IgD-negative memory B cell (primary cell): ENCODE results near the gene WDR1. TPM values are rescaled to one million over a fixed set of nuclear protein-coding genes. Genes with fewer than 3 reads are reported as not detected.

Source experiments
- H3K27ac Mint-ChIP-seq, 3 donors: one replicate each; pipeline ENCODE4 v1.8.0; 2020 to 2022; ENCODE audit warnings: mild to moderate bottlenecking in 3 of 3, mixed read lengths in 3 of 3, moderate library complexity in 1 of 3
- H3K27me3 Mint-ChIP-seq: one replicate; pipeline ENCODE4 v1.8.0; 2021; ENCODE audit warnings: mixed read lengths
- H3K36me3 Mint-ChIP-seq: one replicate; pipeline ENCODE4 v1.8.0; 2020; ENCODE audit warnings: mild to moderate bottlenecking, mixed read lengths
- H3K4me1 Mint-ChIP-seq, 3 donors: one replicate each; pipeline ENCODE4 v1.8.0; 2020 to 2022; ENCODE audit warnings: mixed read lengths in 3 of 3, mild to moderate bottlenecking in 1 of 3
- H3K4me3 Mint-ChIP-seq, 4 donors: one replicate each; pipeline ENCODE4 v1.8.0; 2020 to 2022; ENCODE audit warnings: mild to moderate bottlenecking in 4 of 4, mixed read lengths in 4 of 4, moderate library complexity in 3 of 4
- H3K9me3 Mint-ChIP-seq, 3 donors: one replicate each; pipeline ENCODE4 v1.8.0; 2020 to 2021; ENCODE audit warnings: mixed read lengths in 3 of 3, mild to moderate bottlenecking in 1 of 3
- polyA plus RNA-seq: library from polyadenylated mRNA; unstranded; fragments of 300-500 nt; fragmentation: Illumina TruSeq; gene quantifications from one replicate; pipeline ENCODE4 v1.2.3, GENCODE V29; 2021

The WDR1 gene, protein sequence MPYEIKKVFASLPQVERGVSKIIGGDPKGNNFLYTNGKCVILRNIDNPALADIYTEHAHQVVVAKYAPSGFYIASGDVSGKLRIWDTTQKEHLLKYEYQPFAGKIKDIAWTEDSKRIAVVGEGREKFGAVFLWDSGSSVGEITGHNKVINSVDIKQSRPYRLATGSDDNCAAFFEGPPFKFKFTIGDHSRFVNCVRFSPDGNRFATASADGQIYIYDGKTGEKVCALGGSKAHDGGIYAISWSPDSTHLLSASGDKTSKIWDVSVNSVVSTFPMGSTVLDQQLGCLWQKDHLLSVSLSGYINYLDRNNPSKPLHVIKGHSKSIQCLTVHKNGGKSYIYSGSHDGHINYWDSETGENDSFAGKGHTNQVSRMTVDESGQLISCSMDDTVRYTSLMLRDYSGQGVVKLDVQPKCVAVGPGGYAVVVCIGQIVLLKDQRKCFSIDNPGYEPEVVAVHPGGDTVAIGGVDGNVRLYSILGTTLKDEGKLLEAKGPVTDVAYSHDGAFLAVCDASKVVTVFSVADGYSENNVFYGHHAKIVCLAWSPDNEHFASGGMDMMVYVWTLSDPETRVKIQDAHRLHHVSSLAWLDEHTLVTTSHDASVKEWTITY
- 213 TPM for polyA plus RNA-seq

DNA sequence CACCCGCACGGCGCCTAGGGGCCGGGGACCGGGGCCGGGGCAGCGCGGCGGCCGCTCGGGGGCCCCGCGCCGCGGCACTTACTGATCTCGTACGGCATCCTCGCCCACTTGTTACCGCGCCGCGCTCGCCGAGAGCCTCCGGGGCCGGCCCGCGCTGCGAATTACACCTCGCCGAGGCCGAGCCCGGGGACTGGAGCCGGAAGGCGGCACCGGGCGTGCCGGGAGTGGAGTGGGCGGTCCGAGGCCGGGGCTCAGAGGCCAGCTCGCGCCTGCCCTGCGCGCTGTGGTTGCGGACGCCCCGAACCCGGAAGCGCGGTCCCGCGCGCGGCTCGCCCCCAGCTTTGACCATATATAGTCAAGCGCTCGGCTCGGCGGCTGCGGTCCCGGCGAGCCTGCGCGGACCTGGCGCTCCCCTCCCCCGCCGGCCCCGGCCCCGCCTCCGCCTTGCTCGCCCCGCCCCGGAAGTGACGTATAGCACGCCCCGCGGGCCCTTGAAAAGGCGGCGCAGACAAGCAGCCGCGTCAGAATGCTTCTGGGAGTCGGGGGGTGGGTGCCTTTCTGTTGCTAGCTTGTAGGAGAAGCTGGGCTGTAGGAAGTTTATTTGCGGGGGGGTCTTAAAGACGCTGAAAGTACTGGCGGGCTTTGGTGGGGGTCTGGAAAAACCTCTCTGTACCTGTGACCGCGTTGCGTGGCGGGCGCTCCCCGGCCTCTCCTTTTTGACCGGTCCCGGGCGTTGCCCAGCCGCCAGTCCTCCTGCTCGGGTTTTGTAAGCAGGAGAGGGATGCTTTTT, at the start of gene WDR1:
WDR1 (minus strand) TSS at position 231 of the 790 bp plus-strand sequence; CDS start at position 98, 133 bp downstream.
- peaks cover 27 to 47% (median 46%) of the 10 kb centered on the region in 3 donors for H3K4me1 Mint-ChIP-seq
- peak within 1 kb of the TSS; percentile 97 to 100 (median 99) for H3K27ac Mint-ChIP-seq
- H3K27me3 Mint-ChIP-seq, result peaks cover 1% of the 10 kb centered on the region
- H3K36me3 Mint-ChIP-seq, result no peaks in the 10 kb centered on the region
- H3K4me3 Mint-ChIP-seq, result peak within 1 kb of the TSS; percentile 95 to 100 (median 98)
- no peaks in the 10 kb centered on the region for H3K9me3 Mint-ChIP-seq

DNA sequence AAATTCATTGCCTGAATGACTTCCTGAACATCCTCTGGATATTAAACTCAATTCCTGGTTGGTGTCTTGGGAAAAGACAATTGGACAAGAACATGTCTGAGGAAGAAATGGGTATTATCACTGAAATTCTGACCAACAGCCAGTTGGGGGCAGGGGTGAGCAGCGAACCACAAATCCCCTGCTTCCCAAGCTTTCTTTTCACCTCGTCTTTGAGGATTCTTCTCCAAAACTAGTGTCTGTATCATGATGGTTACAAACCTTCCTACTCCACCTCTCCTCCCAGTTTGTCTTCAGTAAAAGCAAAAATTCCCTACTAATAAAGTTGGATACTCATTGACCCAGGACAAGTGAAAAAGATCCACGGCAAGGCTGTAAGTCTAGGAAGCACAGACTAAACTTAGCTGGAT, 48.3 kb upstream of the WDR1 start:
- Mint-ChIP-seq H3K27ac (no peak overlapping the region), H3K4me1 (peaks cover 0 to 3% (median 0%) of the 10 kb centered on the region in 3 donors), H3K4me3 (no peak overlapping the region), H3K36me3 (peaks cover 1% of the 10 kb centered on the region), H3K27me3 (peaks cover 3% of the 10 kb centered on the region), H3K9me3 (no peaks in the 10 kb centered on the region)

DNA sequence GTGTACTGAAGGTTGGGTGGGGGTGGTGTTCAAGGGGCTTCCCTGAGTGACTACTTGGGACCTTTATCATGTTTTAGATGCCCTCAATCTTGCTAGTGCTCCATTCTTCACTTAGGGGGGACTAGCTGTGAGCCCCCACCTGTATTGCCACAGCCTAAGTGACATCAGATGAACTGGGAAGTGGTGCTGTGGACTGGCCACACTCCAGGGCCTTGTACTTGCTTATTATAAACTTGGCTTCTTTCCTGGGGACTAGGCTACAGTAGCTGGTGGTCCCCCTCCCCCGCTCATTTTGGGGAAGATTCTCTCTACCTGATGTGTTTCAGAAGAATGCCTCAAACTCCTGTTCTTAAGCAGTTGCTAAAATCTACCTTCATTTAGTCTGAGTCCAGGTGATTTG, 46.7 kb upstream of the WDR1 start:
- no peaks in the 10 kb centered on the region for H3K9me3 Mint-ChIP-seq
- H3K27ac Mint-ChIP-seq, result no peak overlapping the region
- peaks cover 1% of the 10 kb centered on the region for H3K36me3 Mint-ChIP-seq
- H3K4me1 Mint-ChIP-seq, result peaks cover 0 to 3% (median 0%) of the 10 kb centered on the region in 3 donors
- H3K4me3 Mint-ChIP-seq, result no peak overlapping the region
- peaks cover 3% of the 10 kb centered on the region for H3K27me3 Mint-ChIP-seq

DNA sequence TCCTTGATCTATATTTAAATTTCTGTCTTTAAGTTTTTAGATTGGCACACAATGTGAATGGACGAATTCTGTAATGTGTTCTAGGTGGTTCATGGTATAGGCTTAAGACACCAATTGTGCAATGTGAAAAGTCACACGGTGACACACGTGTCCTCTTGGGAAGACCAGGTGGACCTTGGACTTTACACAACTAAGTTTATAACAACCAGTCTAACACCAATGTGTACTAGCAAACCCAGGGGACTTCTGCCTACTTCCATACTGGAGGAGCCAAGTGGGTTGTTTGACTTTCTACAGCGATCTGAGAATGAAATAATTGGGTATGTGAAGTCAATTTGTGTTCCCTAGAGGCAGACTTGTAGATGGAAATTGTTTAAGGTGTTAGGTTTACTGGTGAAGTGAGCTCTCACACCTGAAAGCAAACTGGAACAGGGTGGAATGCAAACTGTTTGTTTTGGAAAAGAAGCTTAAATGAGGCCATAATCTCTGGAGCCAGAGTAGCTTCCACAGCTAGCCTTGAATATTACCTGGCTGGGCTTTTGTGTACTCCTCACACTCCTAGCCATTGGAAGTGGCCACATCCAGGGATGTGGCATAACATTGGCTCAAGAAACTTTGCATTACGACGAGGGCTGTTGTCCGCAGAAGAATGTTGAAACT, 45.9 kb upstream of the WDR1 start:
- H3K27ac Mint-ChIP-seq, result no peak overlapping the region
- H3K36me3 Mint-ChIP-seq, result peaks cover 1% of the 10 kb centered on the region
- no peaks in the 10 kb centered on the region for H3K9me3 Mint-ChIP-seq
- no peak overlapping the region for H3K4me3 Mint-ChIP-seq
- peaks cover 3% of the 10 kb centered on the region for H3K27me3 Mint-ChIP-seq
- peaks cover 0 to 3% (median 0%) of the 10 kb centered on the region in 3 donors for H3K4me1 Mint-ChIP-seq

DNA sequence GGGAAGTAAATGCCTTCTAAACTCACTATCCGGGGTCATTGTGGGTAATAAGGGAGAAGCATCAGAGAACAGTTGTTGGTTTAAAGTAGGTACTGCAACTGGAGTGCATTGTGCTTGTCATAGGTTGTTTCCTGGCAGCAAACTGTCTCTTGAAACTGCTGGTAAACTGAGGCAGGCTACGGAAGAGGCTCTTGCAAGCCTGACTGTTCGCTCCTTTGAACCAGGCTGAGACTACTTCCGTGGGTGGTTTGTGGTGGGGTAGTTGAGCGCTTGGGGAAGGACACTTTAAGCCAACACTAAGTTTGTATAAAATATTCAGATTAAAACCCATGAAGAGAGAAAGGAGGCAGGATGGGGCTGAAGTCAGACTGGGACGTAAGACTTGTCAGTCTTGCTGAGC, 45.2 kb upstream of the WDR1 start:
- Mint-ChIP-seq H3K36me3 (peaks cover 1% of the 10 kb centered on the region), H3K9me3 (no peaks in the 10 kb centered on the region), H3K4me1 (peaks cover 0 to 3% (median 0%) of the 10 kb centered on the region in 3 donors), H3K27me3 (peaks cover 3% of the 10 kb centered on the region), H3K27ac (no peak overlapping the region), H3K4me3 (no peak overlapping the region)

DNA sequence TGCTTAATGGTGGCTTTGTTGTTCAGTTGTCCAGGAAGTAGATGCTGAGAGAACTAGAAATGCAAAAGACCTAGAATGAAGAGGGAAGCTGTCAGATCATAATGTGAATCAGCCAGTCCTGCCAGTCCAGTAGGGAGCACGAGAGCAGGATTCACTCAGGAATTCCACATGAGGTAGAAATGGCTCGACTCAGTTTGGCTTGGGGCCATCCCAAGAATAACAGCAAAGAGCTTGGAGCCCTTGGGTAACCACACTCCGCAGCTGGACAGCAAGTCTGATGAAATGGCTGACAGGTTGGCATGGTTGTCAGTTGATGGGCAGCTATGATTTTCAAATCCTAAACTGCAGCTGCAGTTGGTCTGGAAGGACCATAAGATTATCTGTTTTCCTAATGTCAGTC, 44.5 kb upstream of the WDR1 start:
- Mint-ChIP-seq H3K36me3 (peaks cover 1% of the 10 kb centered on the region), H3K27ac (no peak overlapping the region), H3K4me1 (peaks cover 0 to 3% (median 0%) of the 10 kb centered on the region in 3 donors), H3K4me3 (no peak overlapping the region), H3K27me3 (peaks cover 3% of the 10 kb centered on the region), H3K9me3 (no peaks in the 10 kb centered on the region)

DNA sequence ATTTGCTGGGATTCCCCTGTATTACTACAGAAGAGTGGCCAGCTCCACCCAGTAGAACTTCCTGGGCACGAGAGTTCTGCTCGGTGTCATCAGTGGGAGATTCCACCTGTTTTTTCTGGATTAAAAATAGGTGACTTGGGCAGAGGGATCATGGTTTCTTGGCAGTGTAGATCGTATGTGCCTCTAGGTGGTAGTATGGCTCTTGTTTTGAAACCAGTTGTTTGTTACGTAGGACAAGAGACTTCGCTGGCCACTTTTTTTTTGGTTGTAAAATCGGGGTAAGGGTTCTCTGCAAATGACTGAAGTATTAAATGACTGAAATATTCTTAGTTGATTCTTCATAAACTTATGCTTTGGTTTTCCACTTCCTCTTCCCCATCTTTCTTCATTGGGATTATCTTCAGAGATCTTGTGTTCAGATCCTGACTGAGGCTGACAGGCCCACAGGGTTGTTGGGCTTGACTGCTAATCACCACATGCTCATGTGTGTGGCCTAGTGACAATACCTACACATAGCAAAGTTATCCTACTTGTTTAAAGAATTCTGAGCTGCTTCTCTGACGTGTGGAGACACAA, 43.8 kb upstream of the WDR1 start:
- H3K4me1 Mint-ChIP-seq, result peaks cover 0 to 3% (median 0%) of the 10 kb centered on the region in 3 donors
- peaks cover 5% of the 10 kb centered on the region for H3K27me3 Mint-ChIP-seq
- no peak overlapping the region for H3K27ac Mint-ChIP-seq
- H3K4me3 Mint-ChIP-seq, result no peak overlapping the region
- peaks cover 0 to 1% (median 0%) of the 10 kb centered on the region in 3 donors for H3K9me3 Mint-ChIP-seq
- peaks cover 1% of the 10 kb centered on the region for H3K36me3 Mint-ChIP-seq

DNA sequence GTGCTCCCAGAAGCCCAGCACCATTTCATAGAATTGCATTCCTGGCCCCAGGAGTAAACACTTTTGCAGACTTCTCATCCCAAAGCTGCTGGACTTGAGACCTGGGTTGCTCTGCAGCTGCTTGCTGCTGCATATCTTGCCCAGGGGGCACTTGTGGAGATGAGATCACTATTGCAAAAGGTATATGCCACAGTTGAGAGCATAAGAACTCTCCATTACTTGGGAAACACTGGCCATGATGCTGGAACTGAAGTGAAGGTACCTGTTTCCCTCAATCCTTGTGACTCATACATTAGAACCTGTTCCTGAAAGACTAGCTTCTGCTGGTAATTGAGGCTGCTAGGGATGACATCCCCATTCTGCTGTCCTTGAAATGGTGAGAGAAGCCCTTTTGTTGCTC, 43.1 kb upstream of the WDR1 start:
- H3K27ac Mint-ChIP-seq, result no peak overlapping the region
- H3K36me3 Mint-ChIP-seq, result peaks cover 1% of the 10 kb centered on the region
- H3K4me3 Mint-ChIP-seq, result no peak overlapping the region
- peaks cover 0 to 1% (median 0%) of the 10 kb centered on the region in 3 donors for H3K9me3 Mint-ChIP-seq
- H3K27me3 Mint-ChIP-seq, result peaks cover 6% of the 10 kb centered on the region
- no peaks in the 10 kb centered on the region for H3K4me1 Mint-ChIP-seq

DNA sequence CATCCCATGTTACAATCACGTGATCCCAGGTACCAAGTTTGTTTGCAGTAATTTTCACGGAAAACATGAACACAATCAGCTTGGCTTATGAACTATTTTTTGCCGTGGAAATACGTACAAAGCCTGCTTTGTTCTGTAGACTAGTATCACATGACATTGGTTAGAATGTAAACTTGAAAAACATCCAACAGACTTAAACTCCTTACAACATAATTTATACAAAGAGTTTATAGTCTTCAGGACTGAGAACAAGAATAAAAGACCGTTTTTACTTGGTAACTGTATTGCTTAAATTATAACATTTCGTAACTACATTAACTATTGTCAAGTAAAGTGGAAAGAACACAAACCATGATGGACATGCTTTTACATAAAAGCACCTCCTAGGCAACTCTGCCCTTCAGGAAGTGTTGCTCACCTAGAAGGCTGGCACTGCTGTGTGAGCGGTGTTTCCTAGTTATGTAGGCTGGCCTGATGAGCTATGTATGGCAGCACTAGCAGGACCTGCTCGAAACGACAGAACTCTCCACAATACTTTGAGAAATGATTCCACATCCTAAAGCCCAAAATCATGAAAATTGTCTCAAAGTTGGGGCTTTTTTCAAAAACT, 41.8 kb upstream of the WDR1 start:
- Mint-ChIP-seq H3K4me3 (no peak overlapping the region), H3K27me3 (peaks cover 6% of the 10 kb centered on the region), H3K4me1 (no peaks in the 10 kb centered on the region)

DNA sequence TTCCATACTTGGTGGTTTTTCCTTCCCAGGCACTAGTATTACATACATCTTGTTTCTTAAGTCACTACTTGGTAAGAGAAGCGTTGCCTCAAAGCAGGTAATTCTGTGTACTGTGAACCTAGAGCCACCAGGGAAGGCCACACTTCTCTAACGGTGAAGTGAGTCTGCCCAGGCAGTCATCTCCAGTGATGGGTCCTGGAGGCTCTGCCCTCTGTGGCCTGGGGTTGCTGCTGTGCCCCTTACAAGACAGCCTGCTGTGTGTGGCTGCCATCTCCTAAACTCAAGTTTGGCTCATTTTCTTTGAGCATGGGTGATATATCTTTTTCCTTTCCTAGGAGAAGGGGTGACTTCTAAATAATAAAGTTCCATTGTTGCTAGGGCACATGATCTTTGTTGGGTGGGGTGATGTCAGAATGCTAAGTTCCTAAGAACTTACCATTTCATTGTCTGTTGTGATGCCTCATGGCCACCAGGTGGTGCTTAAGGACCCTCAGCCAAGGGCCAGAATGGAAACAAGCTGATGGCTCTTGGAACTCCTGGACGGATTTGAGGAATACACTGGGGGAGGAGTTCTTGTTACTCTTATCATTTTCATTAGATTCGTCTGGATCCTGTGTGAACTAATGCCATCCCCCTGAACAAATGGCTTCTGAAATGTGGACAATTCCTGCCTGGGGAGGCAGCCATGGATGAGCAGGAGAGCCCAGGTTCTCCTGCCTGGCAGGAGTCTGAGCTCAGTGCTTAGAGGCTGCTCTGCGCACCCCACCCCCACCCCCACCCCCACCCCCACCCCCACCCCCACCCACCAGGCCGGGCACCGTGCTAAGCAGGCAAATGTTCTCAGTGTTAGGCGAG, 41.1 kb upstream of the WDR1 start:
- peaks cover 0 to 1% (median 0%) of the 10 kb centered on the region in 3 donors for H3K9me3 Mint-ChIP-seq
- no peak overlapping the region for H3K4me3 Mint-ChIP-seq
- peak overlapping the region in 1 of 3 donors; percentile 67 for H3K27ac Mint-ChIP-seq
- H3K4me1 Mint-ChIP-seq, result no peaks in the 10 kb centered on the region
- H3K36me3 Mint-ChIP-seq, result peaks cover 3% of the 10 kb centered on the region
- H3K27me3 Mint-ChIP-seq, result peaks cover 5% of the 10 kb centered on the region

More for the DNA sequence above, 41.8 kb upstream of the WDR1 start:
- H3K27ac Mint-ChIP-seq, result no peak overlapping the region
- peaks cover 0 to 1% (median 0%) of the 10 kb centered on the region in 3 donors for H3K9me3 Mint-ChIP-seq
- H3K36me3 Mint-ChIP-seq, result peaks cover 1% of the 10 kb centered on the region

DNA sequence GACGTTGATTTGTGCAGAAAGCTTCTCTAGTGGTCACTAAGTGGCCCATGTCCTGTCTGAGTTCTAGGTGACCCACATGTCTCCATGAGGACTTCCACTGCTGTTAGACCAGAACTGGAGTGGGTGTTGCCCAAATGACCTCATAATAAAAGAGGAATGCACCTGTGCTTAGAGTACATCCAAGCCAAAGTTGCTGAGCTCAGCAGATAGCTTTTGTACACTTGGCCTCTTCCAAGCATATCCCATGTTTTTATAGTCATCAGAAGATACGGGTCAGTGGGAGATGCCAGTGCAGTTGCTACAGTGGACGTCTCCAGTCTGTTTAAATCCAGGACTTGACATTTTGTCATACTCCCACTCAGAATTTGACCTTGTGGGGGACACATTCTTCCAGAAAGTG, 37.6 kb upstream of the WDR1 start:
- Mint-ChIP-seq H3K36me3 (peaks cover 2% of the 10 kb centered on the region), H3K9me3 (peaks cover 0 to 1% (median 0%) of the 10 kb centered on the region in 3 donors), H3K27ac (no peak overlapping the region), H3K4me1 (peaks cover 10 to 21% (median 16%) of the 10 kb centered on the region in 3 donors), H3K4me3 (no peak overlapping the region), H3K27me3 (peaks cover 11% of the 10 kb centered on the region)

DNA sequence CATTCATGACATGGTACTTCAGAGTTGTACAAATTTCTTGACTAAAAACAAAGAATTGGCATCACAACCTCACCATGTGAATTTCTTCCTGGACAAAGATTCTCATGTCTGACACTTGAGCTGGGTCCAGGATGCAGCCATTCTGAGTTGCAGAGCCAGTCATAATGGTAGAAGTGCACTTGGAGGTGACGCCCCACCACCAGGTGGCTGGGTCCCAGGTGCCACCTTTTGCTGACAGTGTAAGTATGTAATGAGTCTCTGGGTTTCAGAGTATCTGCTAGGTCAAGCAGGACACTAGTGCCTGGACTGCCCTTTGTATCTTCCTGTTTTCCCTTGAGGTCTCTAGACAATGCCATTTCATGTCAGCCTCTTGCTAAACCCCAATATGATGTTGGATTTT, 36.6 kb upstream of the WDR1 start:
- Mint-ChIP-seq H3K27me3 (peaks cover 18% of the 10 kb centered on the region), H3K27ac (no peak overlapping the region), H3K4me3 (no peak overlapping the region), H3K36me3 (peaks cover 2% of the 10 kb centered on the region), H3K4me1 (peaks cover 10 to 21% (median 16%) of the 10 kb centered on the region in 3 donors), H3K9me3 (peaks cover 0 to 1% (median 0%) of the 10 kb centered on the region in 3 donors)

DNA sequence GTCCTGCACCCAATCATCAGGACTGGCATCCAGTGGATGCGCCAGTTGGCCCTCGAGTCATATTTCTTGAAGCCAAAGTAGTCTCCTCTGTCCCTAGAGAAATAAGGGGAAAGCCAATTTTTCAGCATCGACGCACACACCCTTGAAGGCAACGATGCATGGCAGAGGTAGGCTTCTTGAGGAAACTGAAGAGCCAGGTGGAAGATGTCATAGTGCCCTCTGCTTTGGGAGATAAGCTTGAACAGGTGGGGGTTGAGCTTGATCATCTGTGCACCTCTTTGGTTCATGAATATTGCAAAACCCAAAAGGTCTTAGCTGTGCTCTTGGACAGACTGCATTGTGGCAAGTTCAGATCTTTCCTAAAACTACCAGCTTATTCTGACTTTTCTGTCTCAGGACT, 34.6 kb upstream of the WDR1 start:
- Mint-ChIP-seq H3K4me1 (peaks cover 10 to 21% (median 16%) of the 10 kb centered on the region in 3 donors), H3K36me3 (peaks cover 2% of the 10 kb centered on the region), H3K27me3 (peaks cover 26% of the 10 kb centered on the region), H3K9me3 (peaks cover 0 to 1% (median 0%) of the 10 kb centered on the region in 3 donors), H3K27ac (peak overlapping the region; percentile 23 to 82 (median 57)), H3K4me3 (peak overlapping the region in 1 of 4 donors; percentile 82)
